B cell (primary cell): ENCODE measurements around the gene TNFRSF9. TPM values are rescaled to one million over a fixed set of nuclear protein-coding genes. Genes with fewer than 3 reads are reported as not detected.

Experiments used
- ATAC-seq: fragments of 200-7000 bp; cut with Tn5 transposase; one replicate; pipeline ENCODE4 v1.10.0; 2021; ENCODE audit warnings: low read depth, mild to moderate bottlenecking, moderate number of reproducible peaks, moderate library complexity
- CTCF ChIA-PET: fragments of 350-600 bp; sonication (Branson Sonifier 250); formaldehyde crosslinking; loops from one replicate; lab custom pipeline; 2021; ENCODE audit warnings: antibody characterized with exemption, inconsistent platforms; lab: Charles Lee
- POLR2A ChIA-PET: fragments of 350-600 bp; sonication (Branson Sonifier 250); formaldehyde crosslinking; loops from one replicate; lab custom pipeline; 2021; ENCODE audit warnings: antibody characterized with exemption; lab: Charles Lee
- DNase-seq: peaks from one replicate; pipeline ENCODE4 v3.0.0; 2013
- H2AFZ ChIP-seq: 2 replicates; pipeline ENCODE4 v1.6.1; 2012; ENCODE audit warnings: mild to moderate bottlenecking, low read depth, low read length; ENCODE audit not compliant: insufficient read depth, poor library complexity, severe bottlenecking
- H3K27ac ChIP-seq, 2 donors: 1 replicate in 1 of 2; 2 replicates in 1 of 2; pipeline ENCODE4 v1.5.1; 2012 to 2013; ENCODE audit warnings: low read length in 2 of 2, mild to moderate bottlenecking in 2 of 2, moderate library complexity in 1 of 2
- H3K27me3 ChIP-seq, 4 experiments: fragments of 200-600 bp in 1 of 4; sonication (generic) in 1 of 4; replicated peaks in 1 of 4; 1 replicate in 2 of 4; 2 replicates in 2 of 4; pipeline versions ENCODE4 v1.6.1 to v1.7.0; 2013 to 2016; ENCODE audit warnings: low read length in 3 of 4, mild to moderate bottlenecking in 2 of 4, mixed read lengths in 1 of 4, moderate library complexity in 1 of 4; ENCODE audit not compliant: insufficient read depth in 4 of 4, control insufficient read depth in 3 of 4; ENCODE audit errors: control extremely low read depth in 1 of 4
- H3K36me3 ChIP-seq, 2 experiments: replicated peaks in 1 of 2; 1 replicate in 1 of 2; 2 replicates in 1 of 2; pipeline versions ENCODE4 v1.6.1 to v1.7.1; 2013; ENCODE audit warnings: low read length in 1 of 2; ENCODE audit not compliant: insufficient read depth in 2 of 2, control insufficient read depth in 1 of 2; ENCODE audit errors: control extremely low read depth in 1 of 2, extremely low read depth in 1 of 2
- H3K4me1 ChIP-seq, 2 donors: fragments of 200-600 bp in 1 of 2; sonication (generic) in 1 of 2; 1 replicate in 1 of 2; 2 replicates in 1 of 2; pipeline versions ENCODE4 v1.5.1 to v1.6.1; 2013 to 2017; ENCODE audit warnings: low read length in 2 of 2; ENCODE audit not compliant: control insufficient read depth in 2 of 2, insufficient read depth in 2 of 2
- H3K4me2 ChIP-seq: replicated peaks from 2 replicates; pipeline ENCODE3; 2012; ENCODE audit warnings: mild to moderate bottlenecking, low read depth, low read length; ENCODE audit not compliant: poor library complexity, severe bottlenecking
- H3K4me3 ChIP-seq, 5 experiments: fragments of 200-600 bp in 1 of 5; sonication (generic) in 1 of 5; 1 replicate in 3 of 5; 2 replicates in 2 of 5; pipeline versions ENCODE4 v1.5.1 to v1.7.0; 2011 to 2016; ENCODE audit warnings: low read length in 4 of 5, mild to moderate bottlenecking in 4 of 5, low read depth in 2 of 5, control low read depth in 1 of 5, moderate library complexity in 1 of 5; ENCODE audit not compliant: insufficient read depth in 1 of 5; ENCODE audit errors: control extremely low read depth in 1 of 5, extremely low read depth in 1 of 5
- H3K79me2 ChIP-seq: fragments of 200-600 bp; sonication (generic); one replicate; pipeline ENCODE4 v1.6.0; 2016; ENCODE audit warnings: low read length; ENCODE audit not compliant: control insufficient read depth, insufficient read depth
- H3K9ac ChIP-seq: fragments of 200-600 bp; sonication (generic); 2 replicates; pipeline ENCODE4 v1.6.1; 2017; ENCODE audit warnings: mild to moderate bottlenecking, low read length, moderate library complexity
- H3K9me3 ChIP-seq, 3 donors: one replicate each; pipeline versions ENCODE4 v1.6.1 to v1.7.1; 2013; ENCODE audit warnings: low read length in 2 of 3; ENCODE audit not compliant: control insufficient read depth in 2 of 3, insufficient read depth in 1 of 3; ENCODE audit errors: control extremely low read depth in 1 of 3
- H4K20me1 ChIP-seq: 2 replicates; pipeline ENCODE4 v1.6.0; 2012; ENCODE audit warnings: mild to moderate bottlenecking, low read length; ENCODE audit not compliant: insufficient read depth, control insufficient read depth, poor library complexity, severe bottlenecking
- H3K27ac Mint-ChIP-seq: one replicate; pipeline ENCODE4 v1.8.0; 2021; ENCODE audit warnings: mixed read lengths
- H3K27me3 Mint-ChIP-seq: one replicate; pipeline ENCODE4 v1.8.0; 2021; ENCODE audit warnings: mixed read lengths
- H3K4me1 Mint-ChIP-seq: one replicate; pipeline ENCODE4 v1.8.0; 2021; ENCODE audit warnings: mixed read lengths
- H3K4me3 Mint-ChIP-seq: one replicate; pipeline ENCODE4 v1.8.0; 2021; ENCODE audit warnings: mixed read lengths
- H3K9me3 Mint-ChIP-seq: one replicate; pipeline ENCODE4 v1.8.0; 2022; ENCODE audit warnings: mixed read lengths; ENCODE audit not compliant: insufficient read depth
- EZH2 ChIP-seq: IDR thresholded peaks from 2 replicates; pipeline ENCODE4 v1.6.1; 2012; ENCODE audit warnings: borderline replicate concordance, low read depth, mild to moderate bottlenecking, moderate library complexity, low read length; ENCODE audit not compliant: insufficient read depth, poor library complexity, severe bottlenecking
- WGBS: methylation state at CpG from one replicate; pipeline ENCODE4 v1.1.5; 2013; ENCODE audit warnings: missing lambda C conversion rate; ENCODE audit not compliant: insufficient coverage; 5-methylcytosine and 5-hydroxymethylcytosine counted together
- intact Hi-C: fragments of 100-400 bp; cut with micrococcal nuclease; formaldehyde crosslinking; loops from one replicate; pipeline ENCODE4 v1.10.0; 2022
- polyA plus RNA-seq: library from polyadenylated mRNA; depleted of rRNA; stranded (reverse); fragments of >200 nt; gene quantifications from 2 replicates; pipeline ENCODE4 v1.2.3, GENCODE V29; 2012
- total RNA-seq, 2 donors: library from RNA; stranded (reverse); fragments of 120-200 nt in 1 of 2; gene quantifications; 1 replicate in 1 of 2; 2 replicates in 1 of 2; pipeline versions ENCODE4 v1.2.3 to v1.2.4, GENCODE V29; 2013 to 2022
- TF ChIP-seq, protein P1 (sequence below): fragments of 200-600 bp; IDR thresholded peaks from one replicate; pipeline ENCODE4 v1.8.0; 2022; ENCODE audit warnings: antibody characterized with exemption, mild to moderate bottlenecking

Gene TNFRSF9
- total and polyA plus RNA-seq, 2 donors (not counting 1 experiment from before 2014, with no cell fraction given), result 0.01 to 0.44 TPM

DNA sequence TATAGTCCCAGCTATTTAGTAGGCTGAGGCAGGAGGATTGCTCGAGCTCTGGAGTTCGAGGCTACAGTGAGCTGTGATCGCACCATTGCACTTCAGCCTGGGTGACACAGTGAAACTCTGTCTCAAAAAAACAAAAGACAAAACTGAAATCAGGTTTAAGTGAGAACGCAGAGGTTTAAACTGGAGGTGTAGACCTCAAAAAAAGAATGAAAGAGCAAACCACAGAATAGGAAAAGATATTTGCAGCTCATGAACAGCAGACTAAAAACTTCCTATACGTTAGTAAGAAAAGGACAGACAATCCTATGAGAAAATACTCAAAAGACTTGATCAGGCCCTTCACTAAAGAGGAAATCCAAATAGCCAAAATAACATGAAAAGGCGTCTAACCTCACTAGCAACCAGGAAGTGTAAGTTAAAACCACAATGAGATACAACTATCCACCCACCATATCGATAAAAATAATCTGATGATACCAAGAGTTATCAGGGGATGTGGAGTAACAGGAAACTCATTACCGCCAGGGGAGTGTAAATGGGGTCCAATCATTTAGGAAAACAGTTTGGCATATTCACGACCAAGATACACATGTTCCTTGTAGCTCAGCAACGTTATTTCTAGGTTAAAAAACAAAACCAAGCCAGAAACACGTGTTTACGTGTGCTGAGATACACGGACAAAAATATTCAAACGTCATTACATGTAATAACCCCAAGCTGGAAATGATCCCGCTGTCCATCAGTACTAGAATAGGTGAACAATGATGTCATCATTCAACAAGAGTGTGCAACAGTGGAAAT, 9.8 kb downstream of the TNFRSF9 start:
- H2AFZ ChIP-seq, result peak overlapping the region; percentile 35
- H3K36me3 ChIP-seq, result no peaks in the 10 kb centered on the region
- Mint-ChIP-seq H3K27ac (no peak overlapping the region), H3K4me1 (peaks cover 7% of the 10 kb centered on the region), H3K4me3 (no peak overlapping the region), H3K27me3 (peaks cover 23% of the 10 kb centered on the region), H3K9me3 (no peaks in the 10 kb centered on the region)
- intact Hi-C loops, result no loop called here
- peak overlapping the region; percentile 27 for H3K4me2 ChIP-seq
- peak overlapping the region in 1 of 5 experiments; percentile 19 for H3K4me3 ChIP-seq
- WGBS, result 46% methylated on average over 2 of the region's 15 CpGs
- ATAC-seq (no peak), DNase-seq (peak; percentile 27)
- ChIA-PET CTCF (no interaction called here), POLR2A (no interaction called here)
- no peaks in the 10 kb centered on the region for H3K9me3 ChIP-seq
- H3K27me3 ChIP-seq, result peaks cover 0 to 10% (median 0%) of the 10 kb centered on the region in 4 experiments
- no peaks in the 10 kb centered on the region for H3K79me2 ChIP-seq
- TF ChIP-seq, protein P1, sequence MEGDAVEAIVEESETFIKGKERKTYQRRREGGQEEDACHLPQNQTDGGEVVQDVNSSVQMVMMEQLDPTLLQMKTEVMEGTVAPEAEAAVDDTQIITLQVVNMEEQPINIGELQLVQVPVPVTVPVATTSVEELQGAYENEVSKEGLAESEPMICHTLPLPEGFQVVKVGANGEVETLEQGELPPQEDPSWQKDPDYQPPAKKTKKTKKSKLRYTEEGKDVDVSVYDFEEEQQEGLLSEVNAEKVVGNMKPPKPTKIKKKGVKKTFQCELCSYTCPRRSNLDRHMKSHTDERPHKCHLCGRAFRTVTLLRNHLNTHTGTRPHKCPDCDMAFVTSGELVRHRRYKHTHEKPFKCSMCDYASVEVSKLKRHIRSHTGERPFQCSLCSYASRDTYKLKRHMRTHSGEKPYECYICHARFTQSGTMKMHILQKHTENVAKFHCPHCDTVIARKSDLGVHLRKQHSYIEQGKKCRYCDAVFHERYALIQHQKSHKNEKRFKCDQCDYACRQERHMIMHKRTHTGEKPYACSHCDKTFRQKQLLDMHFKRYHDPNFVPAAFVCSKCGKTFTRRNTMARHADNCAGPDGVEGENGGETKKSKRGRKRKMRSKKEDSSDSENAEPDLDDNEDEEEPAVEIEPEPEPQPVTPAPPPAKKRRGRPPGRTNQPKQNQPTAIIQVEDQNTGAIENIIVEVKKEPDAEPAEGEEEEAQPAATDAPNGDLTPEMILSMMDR, result no peak
- no peak for TF ChIP-seq EZH2
- peaks cover 12 to 16% of the 10 kb centered on the region in 2 donors for H3K4me1 ChIP-seq
- H4K20me1 ChIP-seq, result no peaks in the 10 kb centered on the region
- peak overlapping the region; percentile 41 for H3K9ac ChIP-seq
- H3K27ac ChIP-seq, result peak overlapping the region in 1 of 2 donors; percentile 65

DNA sequence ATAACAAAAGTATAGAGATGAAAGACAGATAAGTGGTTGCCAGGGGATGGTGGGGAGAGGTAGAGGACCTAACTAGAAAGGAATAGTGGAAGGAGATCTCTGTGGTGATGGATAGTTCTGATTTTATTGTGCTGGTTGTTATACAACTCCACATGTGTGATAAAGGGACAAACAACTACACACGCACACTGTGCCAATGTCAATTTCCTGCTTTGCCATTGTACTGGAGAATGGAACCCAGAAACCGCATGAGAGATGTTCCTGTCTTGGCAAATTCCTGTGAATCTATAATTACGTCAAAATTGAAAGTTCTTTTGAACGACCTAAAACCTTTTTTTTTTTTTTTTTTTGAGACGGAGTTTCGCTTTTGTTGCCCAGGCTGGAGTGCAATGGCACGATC, 11.0 kb downstream of the TNFRSF9 start:
- WGBS, result no CpG with 5 or more reads among the region's 7 CpGs
- Mint-ChIP-seq H3K27me3 (peaks cover 14% of the 10 kb centered on the region), H3K4me3 (no peak overlapping the region), H3K4me1 (peaks cover 7% of the 10 kb centered on the region), H3K27ac (no peak overlapping the region), H3K9me3 (no peaks in the 10 kb centered on the region)
- Histone ChIP-seq H3K27me3 (peaks cover 0 to 5% (median 0%) of the 10 kb centered on the region in 4 experiments), H2AFZ (no peak overlapping the region), H3K79me2 (no peaks in the 10 kb centered on the region), H4K20me1 (no peaks in the 10 kb centered on the region), H3K4me2 (no peak overlapping the region), H3K4me3 (no peak overlapping the region), H3K9ac (no peak overlapping the region), H3K4me1 (peaks cover 12 to 16% of the 10 kb centered on the region in 2 donors), H3K36me3 (no peaks in the 10 kb centered on the region), H3K9me3 (no peaks in the 10 kb centered on the region), H3K27ac (no peak overlapping the region)
- ATAC-seq, result no peak
- TF ChIP-seq, protein P1, result no peak
- TF ChIP-seq EZH2, result no peak
- ChIA-PET POLR2A (no interaction called here), CTCF (no interaction called here)
- intact Hi-C loops, result no loop called here
- DNase-seq, result no peak
